HL-60 (cell line): ENCODE measurements around the gene NARS2.

ENCODE experiments used
- DNase-seq, 2 experiments: peaks; one replicate each; pipeline ENCODE4 v3.0.0-alpha.2; 2010 to 2020; ENCODE audit warnings: low read depth in 1 of 2, low spot score in 1 of 2
- H3K27ac ChIP-seq: fragments of 250-450 bp; sonication (Bioruptor Pico); replicated peaks from 2 replicates; pipeline ENCODE4 v1.5.1; 2020; ENCODE audit warnings: mild to moderate bottlenecking, moderate library complexity
- H3K27me3 ChIP-seq: fragments of 250-450 bp; sonication (Bioruptor Pico); 2 replicates; pipeline ENCODE4 v1.5.1; 2021; ENCODE audit warnings: mild to moderate bottlenecking, moderate library complexity; ENCODE audit not compliant: insufficient read depth, poor library complexity, severe bottlenecking
- H3K4me3 ChIP-seq: replicated peaks from 2 replicates; pipeline ENCODE4 v1.5.1; 2011; ENCODE audit warnings: mild to moderate bottlenecking, control low read depth, low read length; ENCODE audit not compliant: insufficient read depth
- CTCF ChIP-seq: IDR thresholded peaks from one replicate; pipeline ENCODE4 v1.5.1; 2011; ENCODE audit warnings: low read length, control low read depth, inconsistent platforms; ENCODE audit not compliant: insufficient read depth
- GABPA ChIP-seq: IDR thresholded peaks from 2 replicates; pipeline ENCODE4 v1.6.1; 2012; ENCODE audit warnings: low read depth
- POLR2AphosphoS5 ChIP-seq: IDR thresholded peaks from 2 replicates; pipeline ENCODE4 v1.6.1; 2012; ENCODE audit warnings: low read depth
- REST ChIP-seq: IDR thresholded peaks from 2 replicates; pipeline ENCODE4 v1.6.1; 2012; ENCODE audit warnings: low read depth; ENCODE audit not compliant: insufficient replicate concordance
- SPI1 ChIP-seq: IDR thresholded peaks from 2 replicates; pipeline ENCODE4 v1.6.1; 2012; ENCODE audit warnings: low read depth, mild to moderate bottlenecking, borderline replicate concordance

NARS2 gene

GRCh38 chr11:78504708-78505107, 70.0 kb downstream of the NARS2 start:
- H3K27ac ChIP-seq: no peak overlapping the region
- DNase-seq: no peak
- TF ChIP-seq POLR2AphosphoS5: no peak
- H3K4me3 ChIP-seq: no peak overlapping the region
- no peaks in the 10 kb centered on the region for H3K27me3 ChIP-seq

GRCh38 chr11:78504181-78504580, 70.5 kb downstream of the NARS2 start:
- Histone ChIP-seq H3K27ac (no peak overlapping the region), H3K4me3 (no peak overlapping the region), H3K27me3 (no peaks in the 10 kb centered on the region)
- DNase-seq: no peak
- no peak for TF ChIP-seq SPI1
- TF ChIP-seq CTCF: no peak
- TF ChIP-seq POLR2AphosphoS5: no peak
- TF ChIP-seq GABPA: no peak
- TF ChIP-seq REST: no peak

GRCh38 chr11:78499971-78500370, 74.7 kb downstream of the NARS2 start:
- Histone ChIP-seq H3K27ac (no peak overlapping the region), H3K27me3 (no peaks in the 10 kb centered on the region), H3K4me3 (no peak overlapping the region)
- TF ChIP-seq POLR2AphosphoS5 (no peak), CTCF (no peak), SPI1 (no peak), GABPA (no peak), REST (no peak)
- DNase-seq: no peak

GRCh38 chr11:78497293-78497692, 77.4 kb downstream of the NARS2 start:
- Histone ChIP-seq H3K4me3 (no peak overlapping the region), H3K27ac (no peak overlapping the region)
- TF ChIP-seq GABPA (no peak), POLR2AphosphoS5 (no peak), REST (no peak), SPI1 (no peak), CTCF (no peak)

More at GRCh38 chr11:78497293-78497692, 77.4 kb downstream of the NARS2 start:
- H3K27me3 ChIP-seq: no peaks in the 10 kb centered on the region
- DNase-seq: no peak
